ENCODE results near the gene TMIGD2. TPM values are rescaled to one million over a fixed set of nuclear protein-coding genes. Genes with fewer than 3 reads are reported as not detected.

Gene TMIGD2
- total RNA-seq, 1 donor from 2014 or later = 33.2 TPM

GRCh38 chr19:4327252-4327876 is 25.2 kb upstream of the TMIGD2 start:
- intact Hi-C loops (cut with micrococcal nuclease) = loop anchor here (1.0 to 5.0 kb wide), 4 partner anchors 130 to 1360 kb away; partner anchors contain the start of gene UBXN6

- intact Hi-C loops (cut with micrococcal nuclease) = loop anchor here (1.0 to 5.0 kb wide), 4 partner anchors 130 to 1360 kb away; partner anchors contain the start of gene UBXN6
These were observed 24.7 kb upstream of the TMIGD2 start for GRCh38 chr19:4326837-4327251.

GRCh38 chr19:4326215-4326836 is 24.1 kb upstream of the TMIGD2 start:
- intact Hi-C loops (cut with micrococcal nuclease) = loop anchor here (5.0 kb wide), 3 partner anchors 131 to 1361 kb away; partner anchors contain the start of gene UBXN6

GRCh38 chr19:4324228-4324627 is 22.0 kb upstream of the TMIGD2 start:
- intact Hi-C loops (cut with micrococcal nuclease) = no loop called here

GRCh38 chr19:4323692-4324091 is 21.5 kb upstream of the TMIGD2 start:
- intact Hi-C loops (cut with micrococcal nuclease) = no loop called here

GRCh38 chr19:4322942-4323665 is 20.9 kb upstream of the TMIGD2 start:
- intact Hi-C loops (cut with micrococcal nuclease) = no loop called here

GRCh38 chr19:4320419-4320818 is 18.2 kb upstream of the TMIGD2 start:
- intact Hi-C loops (cut with micrococcal nuclease) = no loop called here

- intact Hi-C loops (cut with micrococcal nuclease) = no loop called here
These were observed 17.0 kb upstream of the TMIGD2 start for GRCh38 chr19:4319067-4319718.

- intact Hi-C loops (cut with micrococcal nuclease) = no loop called here
These were observed 16.3 kb upstream of the TMIGD2 start for GRCh38 chr19:4318460-4318859.

GRCh38 chr19:4316956-4317355 is 14.8 kb upstream of the TMIGD2 start:
- intact Hi-C loops (cut with micrococcal nuclease) = no loop called here

- intact Hi-C loops (cut with micrococcal nuclease) = no loop called here
These were observed 11.8 kb upstream of the TMIGD2 start for GRCh38 chr19:4313847-4314490.

GRCh38 chr19:4310247-4311121 is 8.3 kb upstream of the TMIGD2 start:
- intact Hi-C loops (cut with micrococcal nuclease) = no loop called here

GRCh38 chr19:4305659-4306058 is 3.5 kb upstream of the TMIGD2 start:
- intact Hi-C loops (cut with micrococcal nuclease) = no loop called here

GRCh38 chr19:4305257-4305612 is 3.0 kb upstream of the TMIGD2 start:
- intact Hi-C loops (cut with micrococcal nuclease) = no loop called here

- intact Hi-C loops (cut with micrococcal nuclease) = loop anchor here (1.0 kb wide), 2 partner anchors 24 to 39 kb away; partner anchors contain the start of gene MPND
These were observed 2.5 kb upstream of the TMIGD2 start, which contains the start of gene FSD1 for GRCh38 chr19:4304538-4305256. Gene FSD1, plus strand, starts transcription at chr19:4304598. Its CDS starts 149 bp downstream, at chr19:4304747.

- intact Hi-C loops (cut with micrococcal nuclease) = loop anchor here (1.0 kb wide), 2 partner anchors 24 to 39 kb away; partner anchors contain the start of gene MPND
These were observed 1.8 kb upstream of the TMIGD2 start for GRCh38 chr19:4303819-4304537.

GRCh38 chr19:4301590-4302242 is 473 bp downstream of the TMIGD2 start:
- intact Hi-C loops (cut with micrococcal nuclease) = no loop called here

GRCh38 chr19:4300589-4300988 is 1.6 kb downstream of the TMIGD2 start:
- intact Hi-C loops (cut with micrococcal nuclease) = no loop called here
